Uterus (tissue), 2 donors: Measurements from ENCODE around the gene GHRL.

Source experiments
- CTCF ChIP-seq, 4 experiments: fragments of 200-600 bp in 2 of 4; fragments of 450-650 bp in 2 of 4; sonication (generic) in 2 of 4; IDR thresholded peaks; one replicate each; pipeline ENCODE4 v1.5.1; 2016 to 2019; ENCODE audit warnings: antibody characterized with exemption in 4 of 4, mild to moderate bottlenecking in 2 of 4, moderate library complexity in 1 of 4
- POLR2A ChIP-seq, 2 donors: fragments of 450-650 bp; IDR thresholded peaks; one replicate each; pipeline ENCODE4 v1.6.1; 2016; ENCODE audit warnings: antibody characterized with exemption in 2 of 2, mild to moderate bottlenecking in 1 of 2, moderate library complexity in 1 of 2

GRCh38 chr3:10269443-10269842 lies 23.3 kb downstream of the GHRL start:
- TF ChIP-seq CTCF (IDR thresholded peaks at IDR 0.05) = no peak
- no peak for TF ChIP-seq POLR2A (IDR thresholded peaks at IDR 0.05)
